HepG2 (cell line): ENCODE data around the gene NOP9. TPM values are rescaled to one million over a fixed set of nuclear protein-coding genes. Genes with fewer than 3 reads are reported as not detected.
A peak's percentile ranks its signal among the peaks of the same experiment; 100 is the strongest.

ENCODE experiments used
- ASH2L ChIP-seq: fragments of 300-600, 200-600 bp; sonication (generic); IDR thresholded peaks from 2 replicates; pipeline ENCODE4 v1.7.0; 2017; ENCODE audit warnings: low read depth, mild to moderate bottlenecking, moderate library complexity, mixed read lengths, low read length; ENCODE audit not compliant: insufficient read length
- CBX2 ChIP-seq, 2 experiments: fragments of 200-600 bp in 1 of 2; sonication (generic); formaldehyde crosslinking in 1 of 2; IDR thresholded peaks; 2 replicates each; pipeline versions ENCODE4 v1.7.0 to v1.8.1; 2018 to 2022; ENCODE audit warnings: low read depth in 2 of 2, low read length in 1 of 2, mild to moderate bottlenecking in 1 of 2, missing genetic modification reagents in 1 of 2
- CHCHD3 ChIP-seq: sonication (generic); formaldehyde crosslinking; IDR thresholded peaks from 2 replicates; pipeline ENCODE4 v1.8.0; 2022; ENCODE audit warnings: mild to moderate bottlenecking, missing genetic modification reagents, moderate library complexity
- ELF3 ChIP-seq: IDR thresholded peaks from 2 replicates; pipeline ENCODE4 v1.6.1; 2016; ENCODE audit warnings: missing genetic modification reagents, missing compliant biosample characterization
- FUBP1 ChIP-seq: sonication (generic); formaldehyde crosslinking; IDR thresholded peaks from 2 replicates; pipeline ENCODE4 v1.5.1; 2020; ENCODE audit warnings: missing genetic modification reagents, mild to moderate bottlenecking, borderline replicate concordance
- HOXA7 ChIP-seq: sonication (generic); formaldehyde crosslinking; IDR thresholded peaks from 2 replicates; pipeline ENCODE4 v1.8.1; 2022; ENCODE audit warnings: mild to moderate bottlenecking, missing genetic modification reagents, moderate library complexity
- MLX ChIP-seq: IDR thresholded peaks from 2 replicates; pipeline ENCODE4 v1.6.1; 2016
- NFIC ChIP-seq: IDR thresholded peaks from 2 replicates; pipeline ENCODE4 v1.6.1; 2012; ENCODE audit warnings: mild to moderate bottlenecking, low read length, inconsistent platforms
- NFKB2 ChIP-seq: sonication (generic); formaldehyde crosslinking; IDR thresholded peaks from 2 replicates; pipeline ENCODE4 v1.4.0; 2020; ENCODE audit warnings: missing genetic modification reagents, borderline replicate concordance
- PHF21A ChIP-seq: sonication (generic); formaldehyde crosslinking; IDR thresholded peaks from 2 replicates; pipeline ENCODE4 v1.5.0; 2020; ENCODE audit warnings: mild to moderate bottlenecking, missing genetic modification reagents
- PLRG1 ChIP-seq: fragments of 450-650 bp; conservative IDR thresholded peaks from 2 replicates; pipeline ENCODE4 v1.6.1; 2016
- XRCC5 ChIP-seq: fragments of 200-400 bp; formaldehyde crosslinking; optimal IDR thresholded peaks from 2 replicates; pipeline ENCODE3; 2017; ENCODE audit warnings: mild to moderate bottlenecking, low read length
- ZNF629 ChIP-seq: sonication (generic); formaldehyde crosslinking; conservative IDR thresholded peaks from 2 replicates; pipeline ENCODE4 v1.5.0; 2020; ENCODE audit warnings: missing genetic modification reagents
- ZNF660 ChIP-seq: sonication (generic); formaldehyde crosslinking; IDR thresholded peaks from 2 replicates; pipeline ENCODE4 v1.5.1; 2020; ENCODE audit warnings: mild to moderate bottlenecking, low read depth, missing genetic modification reagents, borderline replicate concordance
- ZNF709 ChIP-seq: sonication (generic); formaldehyde crosslinking; IDR thresholded peaks from 2 replicates; pipeline ENCODE4 v1.5.0; 2020; ENCODE audit warnings: mild to moderate bottlenecking, missing genetic modification reagents
- ZNF724P ChIP-seq: sonication (generic); formaldehyde crosslinking; IDR thresholded peaks from 2 replicates; pipeline ENCODE4 v1.8.0; 2022; ENCODE audit warnings: missing genetic modification reagents, borderline replicate concordance
- ZNF75D ChIP-seq: sonication (generic); formaldehyde crosslinking; IDR thresholded peaks from 2 replicates; pipeline ENCODE4 v1.8.1; 2023; ENCODE audit warnings: missing genetic modification reagents, mild to moderate bottlenecking, borderline replicate concordance
- ZNF800 ChIP-seq: sonication (generic); formaldehyde crosslinking; IDR thresholded peaks from 2 replicates; pipeline ENCODE4 v1.4.0; 2020; ENCODE audit warnings: missing genetic modification reagents
- ZSCAN12 ChIP-seq: sonication (generic); formaldehyde crosslinking; IDR thresholded peaks from 2 replicates; pipeline ENCODE4 v1.9.0; 2021; ENCODE audit warnings: mild to moderate bottlenecking, missing genetic modification reagents
- polyA plus RNA-seq, 8 experiments: library from polyadenylated mRNA; depleted of rRNA in 3 of 8; stranded (reverse) in 7 of 8; unstranded in 1 of 8; fragments of >200 nt; fragmentation: Illumina TruSeq in 4 of 8; extraction: Trizol in 4 of 8; gene quantifications; 2 replicates each; pipeline versions ENCODE4 v1.2.1 to v1.2.3, GENCODE V29; 2011 to 2016; ENCODE audit warnings: low read depth in 4 of 8, missing spikeins in 1 of 8, mixed read lengths in 1 of 8; ENCODE audit not compliant: insufficient read depth in 1 of 8
- total RNA-seq, 5 experiments: library from RNA; depleted of rRNA; stranded (reverse); fragments of >200 nt; fragmentation: Illumina TruSeq; extraction: Trizol; gene quantifications; 2 replicates each; pipeline ENCODE4 v1.2.3, GENCODE V29; 2016; ENCODE audit warnings: low read depth in 1 of 5
- TF ChIP-seq, protein P1 (sequence below): sonication (generic); formaldehyde crosslinking; IDR thresholded peaks from 2 replicates; pipeline ENCODE4 v1.4.0; 2020; ENCODE audit warnings: missing genetic modification reagents
- TF ChIP-seq, protein P2 (sequence below): sonication (generic); formaldehyde crosslinking; IDR thresholded peaks from 2 replicates; pipeline ENCODE4 v1.4.0; 2020; ENCODE audit warnings: missing genetic modification reagents

Gene NOP9
- total and polyA plus RNA-seq, 2 of the 13 experiments (the other 11 are each of a cell fraction or from before 2014, with no cell fraction given): 24.5 to 61.6 TPM

DNA sequence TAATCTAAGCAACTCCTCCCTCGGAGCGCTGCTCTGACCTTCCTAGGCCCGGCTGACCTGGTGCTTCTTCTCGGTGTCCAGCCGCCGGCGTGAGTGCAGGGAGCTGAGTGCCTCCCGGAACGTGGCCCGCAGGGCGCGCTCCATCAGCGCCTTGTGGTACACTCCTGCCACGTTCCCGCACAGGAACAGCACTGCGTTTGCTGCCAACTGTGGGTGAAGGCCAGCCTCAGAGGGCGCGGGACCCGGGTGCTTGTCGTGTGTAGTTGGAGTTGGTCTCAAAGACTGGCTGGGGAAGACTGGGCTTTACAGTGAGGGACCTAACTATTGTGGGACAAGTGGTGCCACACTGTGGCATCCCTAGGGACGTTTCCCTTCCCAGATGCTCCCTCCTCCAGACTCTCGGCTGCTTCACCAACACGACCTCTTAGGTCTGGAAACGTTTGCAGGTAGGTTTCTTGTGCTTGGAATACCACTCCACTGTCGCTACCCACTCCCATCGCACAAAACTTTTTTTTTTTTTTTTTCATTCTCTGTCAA is 32.1 kb downstream of the NOP9 start (continued):
- no peak for TF ChIP-seq ZNF724P (CRISPR knock-in tag)
- TF ChIP-seq NFIC: no peak
- TF ChIP-seq ASH2L: no peak
- TF ChIP-seq HOXA7 (CRISPR knock-in tag): no peak; the same call in 1 of the 2 replicates
- TF ChIP-seq CBX2 (IDR thresholded peaks at IDR 0.05; ENCODE audit: low read depth, low read length): no peak
- TF ChIP-seq CBX2 (CRISPR knock-in tag; IDR thresholded peaks at IDR 0.05; ENCODE audit: low read depth): no peak
- 0 out of 2 replicates have a peak, but pooled peaks have one; percentile 12 for TF ChIP-seq ZNF660
- 0 out of 2 replicates have a peak, but pooled peaks have one; percentile 19 for TF ChIP-seq CHCHD3
- TF ChIP-seq PHF21A (CRISPR knock-in tag): no peak
- TF ChIP-seq MLX: no peak
- TF ChIP-seq PLRG1: no peak
- TF ChIP-seq, protein P1, sequence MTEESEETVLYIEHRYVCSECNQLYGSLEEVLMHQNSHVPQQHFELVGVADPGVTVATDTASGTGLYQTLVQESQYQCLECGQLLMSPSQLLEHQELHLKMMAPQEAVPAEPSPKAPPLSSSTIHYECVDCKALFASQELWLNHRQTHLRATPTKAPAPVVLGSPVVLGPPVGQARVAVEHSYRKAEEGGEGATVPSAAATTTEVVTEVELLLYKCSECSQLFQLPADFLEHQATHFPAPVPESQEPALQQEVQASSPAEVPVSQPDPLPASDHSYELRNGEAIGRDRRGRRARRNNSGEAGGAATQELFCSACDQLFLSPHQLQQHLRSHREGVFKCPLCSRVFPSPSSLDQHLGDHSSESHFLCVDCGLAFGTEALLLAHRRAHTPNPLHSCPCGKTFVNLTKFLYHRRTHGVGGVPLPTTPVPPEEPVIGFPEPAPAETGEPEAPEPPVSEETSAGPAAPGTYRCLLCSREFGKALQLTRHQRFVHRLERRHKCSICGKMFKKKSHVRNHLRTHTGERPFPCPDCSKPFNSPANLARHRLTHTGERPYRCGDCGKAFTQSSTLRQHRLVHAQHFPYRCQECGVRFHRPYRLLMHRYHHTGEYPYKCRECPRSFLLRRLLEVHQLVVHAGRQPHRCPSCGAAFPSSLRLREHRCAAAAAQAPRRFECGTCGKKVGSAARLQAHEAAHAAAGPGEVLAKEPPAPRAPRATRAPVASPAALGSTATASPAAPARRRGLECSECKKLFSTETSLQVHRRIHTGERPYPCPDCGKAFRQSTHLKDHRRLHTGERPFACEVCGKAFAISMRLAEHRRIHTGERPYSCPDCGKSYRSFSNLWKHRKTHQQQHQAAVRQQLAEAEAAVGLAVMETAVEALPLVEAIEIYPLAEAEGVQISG: peak; percentile 0; the same call in 1 of the 2 replicates
- TF ChIP-seq FUBP1 (CRISPR knock-in tag): peak; percentile 24; the same call in 1 of the 2 replicates
- no peak for TF ChIP-seq ELF3 (CRISPR knock-in tag)
- TF ChIP-seq ZNF709 (CRISPR knock-in tag): no peak
- TF ChIP-seq ZNF800 (CRISPR knock-in tag): no peak; the same call in 1 of the 2 replicates
- TF ChIP-seq ZNF75D: no peak
- peak; percentile 47; the same call in 1 of the 2 replicates for TF ChIP-seq NFKB2 (CRISPR knock-in tag)
- TF ChIP-seq, protein P2, sequence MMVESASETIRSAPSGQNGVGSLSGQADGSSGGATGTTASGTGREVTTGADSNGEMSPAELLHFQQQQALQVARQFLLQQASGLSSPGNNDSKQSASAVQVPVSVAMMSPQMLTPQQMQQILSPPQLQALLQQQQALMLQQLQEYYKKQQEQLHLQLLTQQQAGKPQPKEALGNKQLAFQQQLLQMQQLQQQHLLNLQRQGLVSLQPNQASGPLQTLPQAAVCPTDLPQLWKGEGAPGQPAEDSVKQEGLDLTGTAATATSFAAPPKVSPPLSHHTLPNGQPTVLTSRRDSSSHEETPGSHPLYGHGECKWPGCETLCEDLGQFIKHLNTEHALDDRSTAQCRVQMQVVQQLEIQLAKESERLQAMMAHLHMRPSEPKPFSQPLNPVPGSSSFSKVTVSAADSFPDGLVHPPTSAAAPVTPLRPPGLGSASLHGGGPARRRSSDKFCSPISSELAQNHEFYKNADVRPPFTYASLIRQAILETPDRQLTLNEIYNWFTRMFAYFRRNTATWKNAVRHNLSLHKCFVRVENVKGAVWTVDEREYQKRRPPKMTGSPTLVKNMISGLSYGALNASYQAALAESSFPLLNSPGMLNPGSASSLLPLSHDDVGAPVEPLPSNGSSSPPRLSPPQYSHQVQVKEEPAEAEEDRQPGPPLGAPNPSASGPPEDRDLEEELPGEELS: 0 out of 2 replicates have a peak, but pooled peaks have one; percentile 12
- TF ChIP-seq XRCC5: no peak
- TF ChIP-seq ZNF629 (CRISPR knock-in tag): no peak
- TF ChIP-seq ZSCAN12: no peak
